Ishikawa (cell line): ENCODE results near the gene TROAP.

Source experiments
- CEBPB ChIP-seq: IDR thresholded peaks from 2 replicates; pipeline ENCODE4 v1.6.1; 2012
- CREB1 ChIP-seq: IDR thresholded peaks from 2 replicates; pipeline ENCODE4 v1.6.1; 2012; ENCODE audit warnings: low read depth
- EGR1 ChIP-seq: IDR thresholded peaks from 2 replicates; pipeline ENCODE4 v1.6.1; 2012
- EP300 ChIP-seq: IDR thresholded peaks from 2 replicates; pipeline ENCODE4 v1.6.1; 2012; ENCODE audit warnings: borderline replicate concordance
- FOXM1 ChIP-seq: IDR thresholded peaks from 2 replicates; pipeline ENCODE4 v1.6.1; 2012; ENCODE audit warnings: low read depth, borderline replicate concordance
- NFIC ChIP-seq: IDR thresholded peaks from 2 replicates; pipeline ENCODE4 v1.6.1; 2012
- RAD21 ChIP-seq: IDR thresholded peaks from 2 replicates; pipeline ENCODE4 v1.6.1; 2012; ENCODE audit warnings: low read depth
- REST ChIP-seq: IDR thresholded peaks from 2 replicates; pipeline ENCODE4 v1.6.1; 2012; ENCODE audit warnings: low read depth, mild to moderate bottlenecking
- TAF1 ChIP-seq: IDR thresholded peaks from 2 replicates; pipeline ENCODE4 v1.6.1; 2012; ENCODE audit warnings: low read depth, mild to moderate bottlenecking
- TCF12 ChIP-seq: IDR thresholded peaks from 2 replicates; pipeline ENCODE4 v1.6.1; 2012; ENCODE audit warnings: low read depth
- TEAD4 ChIP-seq: IDR thresholded peaks from 2 replicates; pipeline ENCODE4 v1.6.1; 2012
- USF1 ChIP-seq: IDR thresholded peaks from 2 replicates; pipeline ENCODE4 v1.6.1; 2012
- YY1 ChIP-seq: IDR thresholded peaks from 2 replicates; pipeline ENCODE4 v1.6.1; 2012; ENCODE audit warnings: low read depth
- ZBTB7A ChIP-seq: IDR thresholded peaks from 2 replicates; pipeline ENCODE4 v1.6.1; 2012; ENCODE audit warnings: low read depth
- TF ChIP-seq, protein P1 (sequence below): IDR thresholded peaks from 2 replicates; pipeline ENCODE4 v1.6.1; 2012

The TROAP gene

GRCh38 chr12:49335955-49336644 lies 13.0 kb downstream of the TROAP start:
- TF ChIP-seq USF1 = no peak
- no peak for TF ChIP-seq FOXM1
- no peak for TF ChIP-seq TAF1
- TF ChIP-seq YY1 = no peak
- no peak for TF ChIP-seq ZBTB7A
- no peak for TF ChIP-seq TEAD4
- TF ChIP-seq EP300 = no peak
- TF ChIP-seq EGR1 = no peak
- TF ChIP-seq REST = no peak
- no peak for TF ChIP-seq NFIC
- no peak for TF ChIP-seq TCF12
- no peak for TF ChIP-seq CREB1
- TF ChIP-seq RAD21 = no peak

GRCh38 chr12:49336645-49337584 lies 13.9 kb downstream of the TROAP start, which contains the start of gene C1QL4:
C1QL4 (minus strand) TSS chr12:49337188; CDS start chr12:49336477, 711 bp downstream.
- TF ChIP-seq RAD21 (peak; percentile 60), REST (no peak), TCF12 (peak; percentile 33; the same call in 1 of the 2 replicates), EGR1 (peak; percentile 91), FOXM1 (no peak), USF1 (no peak), NFIC (peak; percentile 49; the same call in 1 of the 2 replicates), ZBTB7A (peak; percentile 88), YY1 (0 out of 2 replicates have a peak, but pooled peaks have one; percentile 34), CEBPB (no peak), TAF1 (peak; percentile 42; the same call in 1 of the 2 replicates), CREB1 (no peak), TEAD4 (peak; percentile 58)
- TF ChIP-seq, protein P1, sequence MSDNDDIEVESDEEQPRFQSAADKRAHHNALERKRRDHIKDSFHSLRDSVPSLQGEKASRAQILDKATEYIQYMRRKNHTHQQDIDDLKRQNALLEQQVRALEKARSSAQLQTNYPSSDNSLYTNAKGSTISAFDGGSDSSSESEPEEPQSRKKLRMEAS = peak; percentile 75

DNA sequence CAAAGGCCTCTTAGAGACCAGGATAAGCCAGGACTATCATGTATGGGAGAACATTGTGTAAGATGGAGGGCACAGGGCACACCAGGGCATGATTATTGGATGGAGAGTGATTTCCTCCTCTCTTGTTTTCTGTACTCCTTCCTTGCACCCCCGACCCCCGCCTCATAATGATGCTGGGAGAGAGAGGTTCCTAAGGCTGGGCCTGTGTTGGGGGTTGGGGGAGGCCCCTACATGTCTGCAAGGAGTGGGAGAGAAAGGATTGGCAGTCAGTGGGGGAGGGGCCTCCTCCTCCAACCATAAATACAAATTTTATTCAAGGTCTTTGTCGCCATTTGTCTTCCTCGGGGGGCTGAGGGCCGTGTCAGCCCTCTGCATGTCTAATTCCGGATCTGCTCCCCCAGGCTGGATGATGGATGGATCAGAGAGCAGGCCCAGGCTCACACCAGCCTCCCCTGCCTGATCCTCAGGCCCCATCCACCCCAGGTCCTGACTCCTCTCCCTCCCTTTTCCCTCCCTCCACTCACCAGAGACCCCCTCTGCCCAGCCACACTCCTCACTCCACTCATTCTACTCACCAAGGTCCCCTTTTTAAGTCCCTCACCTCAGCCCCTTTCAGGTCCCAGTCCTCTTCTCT lies 15.9 kb downstream of the TROAP start:
- no peak for TF ChIP-seq TAF1
- TF ChIP-seq NFIC = no peak
- no peak for TF ChIP-seq RAD21

GRCh38 chr12:49339464-49339861 lies 16.4 kb downstream of the TROAP start:
- TF ChIP-seq CEBPB (no peak), TAF1 (no peak), TCF12 (no peak), YY1 (no peak), EGR1 (no peak), ZBTB7A (0 out of 2 replicates have a peak, but pooled peaks have one; percentile 34), RAD21 (no peak), CREB1 (no peak), NFIC (peak; percentile 76)
- TF ChIP-seq, protein P1 = no peak

DNA sequence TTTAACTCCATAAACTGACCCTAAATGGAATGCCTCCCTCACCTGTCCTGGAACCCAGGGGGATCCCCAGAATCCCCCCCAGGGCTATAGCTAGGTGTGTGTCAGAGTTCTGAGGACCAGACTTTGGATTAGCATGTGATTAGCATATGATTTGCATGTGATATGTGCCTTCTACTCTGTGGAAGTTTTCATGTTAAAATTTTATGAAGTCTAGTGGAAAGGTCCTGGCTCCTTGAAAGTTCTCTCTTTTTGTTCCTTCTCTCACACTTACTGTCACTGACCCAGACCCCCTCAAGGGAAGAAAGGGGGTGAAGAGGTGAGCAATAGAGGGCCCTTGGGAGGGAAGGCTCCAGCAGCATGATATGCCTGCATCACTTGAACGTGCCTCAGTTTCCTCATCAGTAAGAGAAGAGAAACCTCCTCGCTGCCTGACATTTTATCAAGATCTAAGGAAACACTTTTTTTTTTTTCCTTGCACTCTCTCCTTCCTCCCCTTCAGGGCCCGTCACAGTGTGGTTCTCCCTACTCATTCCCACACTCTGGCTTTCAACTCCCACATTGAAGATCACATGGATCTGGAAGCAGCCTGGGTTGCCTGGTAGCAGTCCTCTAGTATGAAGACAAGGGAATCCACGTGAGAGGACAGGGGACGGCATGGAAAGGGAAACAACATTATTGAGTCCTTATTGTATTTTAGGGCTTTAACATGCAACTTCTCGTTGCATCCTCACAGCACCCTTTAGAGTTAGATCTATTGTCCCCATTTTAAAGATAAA lies 17.2 kb downstream of the TROAP start:
- TF ChIP-seq USF1 = no peak
- TF ChIP-seq ZBTB7A = 0 out of 2 replicates have a peak, but pooled peaks have one; percentile 9
